K562 (cell line): ENCODE measurements around the gene ZNF362. TPM values are rescaled to one million over a fixed set of nuclear protein-coding genes. Genes with fewer than 3 reads are reported as not detected.

Experiments used
- ETS1 ChIP-seq: conservative IDR thresholded peaks from 2 replicates; pipeline ENCODE4 v1.6.1; 2011; ENCODE audit warnings: low read depth, mild to moderate bottlenecking, low read length; ENCODE audit not compliant: control insufficient read depth
- KHSRP ChIP-seq: fragments of 450-650 bp; IDR thresholded peaks from 2 replicates; pipeline ENCODE4 v1.6.1; 2017
- SNRNP70 ChIP-seq: fragments of 200-400 bp; formaldehyde crosslinking; optimal IDR thresholded peaks from 2 replicates; pipeline ENCODE3; 2017; ENCODE audit warnings: low read depth, low read length
- ZNF318 ChIP-seq, 2 experiments: fragments of 450-650 bp; IDR thresholded peaks; 2 replicates each; pipeline ENCODE4 v1.6.1; 2016; ENCODE audit warnings: mild to moderate bottlenecking in 2 of 2, borderline replicate concordance in 1 of 2, low read depth in 1 of 2, moderate library complexity in 1 of 2
- polyA plus RNA-seq, 8 experiments: library from polyadenylated mRNA; depleted of rRNA in 4 of 8; stranded (reverse) in 5 of 8; unstranded in 3 of 8; fragments of >200 nt; fragmentation: Nextera tagmentation in 2 of 8; fragmentation: Illumina TruSeq in 1 of 8; extraction: Ambion mirVana in 2 of 8; extraction: Trizol in 1 of 8; gene quantifications; 2 replicates each; pipeline versions ENCODE4 v1.2.1 to v1.2.3, GENCODE V29; 2011 to 2014; ENCODE audit warnings: inconsistent platforms in 1 of 8, missing spikeins in 1 of 8
- total RNA-seq, 7 experiments: library from RNA; depleted of rRNA in 6 of 7; stranded (reverse); fragments of >200 nt in 6 of 7; fragmentation: Illumina TruSeq in 2 of 7; extraction: Trizol in 2 of 7; gene quantifications; 2 replicates each; pipeline versions ENCODE4 v1.2.1 to v1.2.3, GENCODE V29; 2011 to 2021; ENCODE audit warnings: low replicate concordance in 1 of 7
- TF ChIP-seq, protein P1 (sequence below): fragments of 250-450 bp; sonication (Bioruptor Pico); IDR thresholded peaks from 2 replicates; pipeline ENCODE4 v1.4.0; 2020
- TF ChIP-seq, protein P2 (sequence below), 2 experiments: fragments of 450-650 bp; IDR thresholded peaks; 2 replicates each; pipeline ENCODE4 v1.6.1; 2018; ENCODE audit warnings: mild to moderate bottlenecking in 2 of 2, low read depth in 1 of 2; ENCODE audit not compliant: partially characterized antibody in 2 of 2

The ZNF362 gene
- total and polyA plus RNA-seq, 9 of the 15 experiments (the other 6 are each of a cell fraction or from before 2014, with no cell fraction given): 0.01 to 1.1 (median 0.35) TPM; not detected in 1

- TF ChIP-seq, protein P1, sequence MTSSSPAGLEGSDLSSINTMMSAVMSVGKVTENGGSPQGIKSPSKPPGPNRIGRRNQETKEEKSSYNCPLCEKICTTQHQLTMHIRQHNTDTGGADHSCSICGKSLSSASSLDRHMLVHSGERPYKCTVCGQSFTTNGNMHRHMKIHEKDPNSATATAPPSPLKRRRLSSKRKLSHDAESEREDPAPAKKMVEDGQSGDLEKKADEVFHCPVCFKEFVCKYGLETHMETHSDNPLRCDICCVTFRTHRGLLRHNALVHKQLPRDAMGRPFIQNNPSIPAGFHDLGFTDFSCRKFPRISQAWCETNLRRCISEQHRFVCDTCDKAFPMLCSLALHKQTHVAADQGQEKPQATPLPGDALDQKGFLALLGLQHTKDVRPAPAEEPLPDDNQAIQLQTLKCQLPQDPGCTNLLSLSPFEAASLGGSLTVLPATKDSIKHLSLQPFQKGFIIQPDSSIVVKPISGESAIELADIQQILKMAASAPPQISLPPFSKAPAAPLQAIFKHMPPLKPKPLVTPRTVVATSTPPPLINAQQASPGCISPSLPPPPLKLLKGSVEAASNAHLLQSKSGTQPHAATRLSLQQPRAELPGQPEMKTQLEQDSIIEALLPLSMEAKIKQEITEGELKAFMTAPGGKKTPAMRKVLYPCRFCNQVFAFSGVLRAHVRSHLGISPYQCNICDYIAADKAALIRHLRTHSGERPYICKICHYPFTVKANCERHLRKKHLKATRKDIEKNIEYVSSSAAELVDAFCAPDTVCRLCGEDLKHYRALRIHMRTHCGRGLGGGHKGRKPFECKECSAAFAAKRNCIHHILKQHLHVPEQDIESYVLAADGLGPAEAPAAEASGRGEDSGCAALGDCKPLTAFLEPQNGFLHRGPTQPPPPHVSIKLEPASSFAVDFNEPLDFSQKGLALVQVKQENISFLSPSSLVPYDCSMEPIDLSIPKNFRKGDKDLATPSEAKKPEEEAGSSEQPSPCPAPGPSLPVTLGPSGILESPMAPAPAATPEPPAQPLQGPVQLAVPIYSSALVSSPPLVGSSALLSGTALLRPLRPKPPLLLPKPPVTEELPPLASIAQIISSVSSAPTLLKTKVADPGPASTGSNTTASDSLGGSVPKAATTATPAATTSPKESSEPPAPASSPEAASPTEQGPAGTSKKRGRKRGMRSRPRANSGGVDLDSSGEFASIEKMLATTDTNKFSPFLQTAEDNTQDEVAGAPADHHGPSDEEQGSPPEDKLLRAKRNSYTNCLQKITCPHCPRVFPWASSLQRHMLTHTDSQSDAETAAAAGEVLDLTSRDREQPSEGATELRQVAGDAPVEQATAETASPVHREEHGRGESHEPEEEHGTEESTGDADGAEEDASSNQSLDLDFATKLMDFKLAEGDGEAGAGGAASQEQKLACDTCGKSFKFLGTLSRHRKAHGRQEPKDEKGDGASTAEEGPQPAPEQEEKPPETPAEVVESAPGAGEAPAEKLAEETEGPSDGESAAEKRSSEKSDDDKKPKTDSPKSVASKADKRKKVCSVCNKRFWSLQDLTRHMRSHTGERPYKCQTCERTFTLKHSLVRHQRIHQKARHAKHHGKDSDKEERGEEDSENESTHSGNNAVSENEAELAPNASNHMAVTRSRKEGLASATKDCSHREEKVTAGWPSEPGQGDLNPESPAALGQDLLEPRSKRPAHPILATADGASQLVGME (CRISPR knock-in tag): no peak
- TF ChIP-seq, protein P2, sequence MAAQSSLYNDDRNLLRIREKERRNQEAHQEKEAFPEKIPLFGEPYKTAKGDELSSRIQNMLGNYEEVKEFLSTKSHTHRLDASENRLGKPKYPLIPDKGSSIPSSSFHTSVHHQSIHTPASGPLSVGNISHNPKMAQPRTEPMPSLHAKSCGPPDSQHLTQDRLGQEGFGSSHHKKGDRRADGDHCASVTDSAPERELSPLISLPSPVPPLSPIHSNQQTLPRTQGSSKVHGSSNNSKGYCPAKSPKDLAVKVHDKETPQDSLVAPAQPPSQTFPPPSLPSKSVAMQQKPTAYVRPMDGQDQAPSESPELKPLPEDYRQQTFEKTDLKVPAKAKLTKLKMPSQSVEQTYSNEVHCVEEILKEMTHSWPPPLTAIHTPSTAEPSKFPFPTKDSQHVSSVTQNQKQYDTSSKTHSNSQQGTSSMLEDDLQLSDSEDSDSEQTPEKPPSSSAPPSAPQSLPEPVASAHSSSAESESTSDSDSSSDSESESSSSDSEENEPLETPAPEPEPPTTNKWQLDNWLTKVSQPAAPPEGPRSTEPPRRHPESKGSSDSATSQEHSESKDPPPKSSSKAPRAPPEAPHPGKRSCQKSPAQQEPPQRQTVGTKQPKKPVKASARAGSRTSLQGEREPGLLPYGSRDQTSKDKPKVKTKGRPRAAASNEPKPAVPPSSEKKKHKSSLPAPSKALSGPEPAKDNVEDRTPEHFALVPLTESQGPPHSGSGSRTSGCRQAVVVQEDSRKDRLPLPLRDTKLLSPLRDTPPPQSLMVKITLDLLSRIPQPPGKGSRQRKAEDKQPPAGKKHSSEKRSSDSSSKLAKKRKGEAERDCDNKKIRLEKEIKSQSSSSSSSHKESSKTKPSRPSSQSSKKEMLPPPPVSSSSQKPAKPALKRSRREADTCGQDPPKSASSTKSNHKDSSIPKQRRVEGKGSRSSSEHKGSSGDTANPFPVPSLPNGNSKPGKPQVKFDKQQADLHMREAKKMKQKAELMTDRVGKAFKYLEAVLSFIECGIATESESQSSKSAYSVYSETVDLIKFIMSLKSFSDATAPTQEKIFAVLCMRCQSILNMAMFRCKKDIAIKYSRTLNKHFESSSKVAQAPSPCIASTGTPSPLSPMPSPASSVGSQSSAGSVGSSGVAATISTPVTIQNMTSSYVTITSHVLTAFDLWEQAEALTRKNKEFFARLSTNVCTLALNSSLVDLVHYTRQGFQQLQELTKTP (IDR thresholded peaks at IDR 0.05; ENCODE audit: low read depth in 1 of 2, partially characterized antibody in 2 of 2): no peak
- no peak for TF ChIP-seq ZNF318 (IDR thresholded peaks at IDR 0.05; ENCODE audit: borderline replicate concordance in 1 of 2, low read depth in 1 of 2)
- no peak for TF ChIP-seq ETS1
- TF ChIP-seq SNRNP70: no peak
- TF ChIP-seq KHSRP: no peak
Observed at GRCh38 chr1:33295450-33296081, 39.3 kb downstream of the ZNF362 start (continued).
